HepG2 (cell line): ENCODE data around the gene MBNL3. TPM values are rescaled to one million over a fixed set of nuclear protein-coding genes. Genes with fewer than 3 reads are reported as not detected.
A peak's percentile ranks its signal among the peaks of the same experiment; 100 is the strongest.

ENCODE experiments used
- MYC ChIP-seq: sonication (generic); formaldehyde crosslinking; IDR thresholded peaks from 2 replicates; pipeline ENCODE4 v1.9.0; 2021; ENCODE audit warnings: missing genetic modification reagents, borderline replicate concordance
- NFE2L1 ChIP-seq: sonication (generic); formaldehyde crosslinking; IDR thresholded peaks from 2 replicates; pipeline ENCODE4 v1.4.0; 2020; ENCODE audit warnings: missing genetic modification reagents, mild to moderate bottlenecking, borderline replicate concordance
- NR2F6 ChIP-seq, 2 experiments: IDR thresholded peaks; 2 replicates each; pipeline ENCODE4 v1.6.1; 2016; ENCODE audit warnings: antibody characterized with exemption in 1 of 2, mild to moderate bottlenecking in 1 of 2
- POLR2G ChIP-seq: fragments of 200-400 bp; formaldehyde crosslinking; IDR thresholded peaks from 2 replicates; pipeline ENCODE4 v1.6.1; 2018; ENCODE audit warnings: mild to moderate bottlenecking, low read depth, low read length, moderate library complexity
- RARA ChIP-seq: IDR thresholded peaks from 2 replicates; pipeline ENCODE4 v1.6.1; 2016; ENCODE audit warnings: missing genetic modification reagents, missing compliant biosample characterization
- SOX6 ChIP-seq, 2 experiments: fragments of 450-650 bp in 1 of 2; sonication (generic) in 1 of 2; formaldehyde crosslinking in 1 of 2; IDR thresholded peaks; 2 replicates each; pipeline versions ENCODE4 v1.4.0 to v1.6.1; 2017 to 2020; ENCODE audit warnings: antibody characterized with exemption in 1 of 2, mild to moderate bottlenecking in 1 of 2, missing genetic modification reagents in 1 of 2
- TBL1XR1 ChIP-seq: fragments of 150-350 bp; IDR thresholded peaks from 2 replicates; pipeline ENCODE4 v1.6.1; 2014; ENCODE audit warnings: borderline replicate concordance, low read length; ENCODE audit not compliant: partially characterized antibody
- TCF7 ChIP-seq: sonication (generic); IDR thresholded peaks from 2 replicates; pipeline ENCODE4 v1.6.1; 2016; ENCODE audit warnings: antibody characterized with exemption, low read depth
- ZNF335 ChIP-seq: sonication (generic); formaldehyde crosslinking; IDR thresholded peaks from 2 replicates; pipeline ENCODE4 v1.4.0; 2020; ENCODE audit warnings: missing genetic modification reagents
- ZNF773 ChIP-seq: sonication (generic); formaldehyde crosslinking; IDR thresholded peaks from 2 replicates; pipeline ENCODE4 v1.4.0; 2020; ENCODE audit warnings: missing genetic modification reagents, borderline replicate concordance
- ZSCAN21 ChIP-seq: sonication (generic); formaldehyde crosslinking; IDR thresholded peaks from 2 replicates; pipeline ENCODE4 v1.8.0; 2022; ENCODE audit warnings: mild to moderate bottlenecking, missing genetic modification reagents, moderate library complexity, borderline replicate concordance
- polyA plus RNA-seq, 8 experiments: library from polyadenylated mRNA; depleted of rRNA in 3 of 8; stranded (reverse) in 7 of 8; unstranded in 1 of 8; fragments of >200 nt; fragmentation: Illumina TruSeq in 4 of 8; extraction: Trizol in 4 of 8; gene quantifications; 2 replicates each; pipeline versions ENCODE4 v1.2.1 to v1.2.3, GENCODE V29; 2011 to 2016; ENCODE audit warnings: low read depth in 4 of 8, missing spikeins in 1 of 8, mixed read lengths in 1 of 8; ENCODE audit not compliant: insufficient read depth in 1 of 8
- total RNA-seq, 5 experiments: library from RNA; depleted of rRNA; stranded (reverse); fragments of >200 nt; fragmentation: Illumina TruSeq; extraction: Trizol; gene quantifications; 2 replicates each; pipeline ENCODE4 v1.2.3, GENCODE V29; 2016; ENCODE audit warnings: low read depth in 1 of 5
- TF ChIP-seq, protein P1 (sequence below): sonication (generic); formaldehyde crosslinking; IDR thresholded peaks from 2 replicates; pipeline ENCODE4 v1.5.0; 2020; ENCODE audit warnings: missing genetic modification reagents
- TF ChIP-seq, protein P2 (sequence below): sonication (generic); formaldehyde crosslinking; IDR thresholded peaks from 2 replicates; pipeline ENCODE4 v1.4.0; 2020; ENCODE audit warnings: missing genetic modification reagents
- TF ChIP-seq, protein P3 (sequence below): IDR thresholded peaks from 2 replicates; pipeline ENCODE4 v1.6.1; 2018; ENCODE audit warnings: missing genetic modification reagents, mild to moderate bottlenecking, missing compliant biosample characterization
- TF ChIP-seq, protein P4 (sequence below): fragments of 450-650 bp; IDR thresholded peaks from 2 replicates; pipeline ENCODE4 v1.6.1; 2017; ENCODE audit warnings: mild to moderate bottlenecking
- TF ChIP-seq, protein P5 (sequence below): IDR thresholded peaks from 2 replicates; pipeline ENCODE4 v1.6.1; 2016; ENCODE audit warnings: missing compliant biosample characterization, missing genetic modification reagents, borderline replicate concordance

MBNL3 gene
- total and polyA plus RNA-seq, 2 of the 13 experiments (the other 11 are each of a cell fraction or from before 2014, with no cell fraction given): 155 to 257 TPM

DNA sequence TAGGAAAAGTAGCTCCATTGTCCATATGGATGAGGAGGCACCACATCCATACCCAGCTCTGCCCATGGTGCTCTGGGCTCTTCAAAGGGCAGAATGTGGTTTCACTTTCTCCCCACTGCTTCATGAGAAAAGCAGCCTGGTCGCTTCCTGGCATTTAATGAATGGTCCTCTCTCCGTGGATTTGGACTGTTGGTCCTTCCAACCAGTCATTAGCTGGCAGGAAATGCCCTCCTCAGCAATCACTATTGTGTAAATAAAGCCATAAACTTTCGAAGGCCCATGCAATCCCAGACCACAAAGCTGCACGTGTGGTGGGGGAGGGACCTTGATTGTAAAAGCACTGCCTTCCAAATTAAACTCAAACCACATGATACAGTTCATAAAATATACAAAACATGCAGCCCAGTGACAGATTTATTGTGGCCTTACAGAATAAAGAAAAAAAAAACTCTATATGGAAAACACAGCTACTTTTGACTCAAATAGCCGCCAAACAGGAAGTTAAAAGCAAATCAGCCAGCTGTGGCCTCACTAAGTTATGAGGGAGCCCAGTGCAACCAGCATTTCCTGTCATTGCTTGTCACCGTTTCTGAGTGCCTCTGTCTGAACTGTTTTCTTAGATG is 8.1 kb downstream of the MBNL3 start (continued):
- peak; percentile 26; the same call in 1 of the 2 replicates for TF ChIP-seq MYC (CRISPR knock-in tag)
- TF ChIP-seq, protein P1, sequence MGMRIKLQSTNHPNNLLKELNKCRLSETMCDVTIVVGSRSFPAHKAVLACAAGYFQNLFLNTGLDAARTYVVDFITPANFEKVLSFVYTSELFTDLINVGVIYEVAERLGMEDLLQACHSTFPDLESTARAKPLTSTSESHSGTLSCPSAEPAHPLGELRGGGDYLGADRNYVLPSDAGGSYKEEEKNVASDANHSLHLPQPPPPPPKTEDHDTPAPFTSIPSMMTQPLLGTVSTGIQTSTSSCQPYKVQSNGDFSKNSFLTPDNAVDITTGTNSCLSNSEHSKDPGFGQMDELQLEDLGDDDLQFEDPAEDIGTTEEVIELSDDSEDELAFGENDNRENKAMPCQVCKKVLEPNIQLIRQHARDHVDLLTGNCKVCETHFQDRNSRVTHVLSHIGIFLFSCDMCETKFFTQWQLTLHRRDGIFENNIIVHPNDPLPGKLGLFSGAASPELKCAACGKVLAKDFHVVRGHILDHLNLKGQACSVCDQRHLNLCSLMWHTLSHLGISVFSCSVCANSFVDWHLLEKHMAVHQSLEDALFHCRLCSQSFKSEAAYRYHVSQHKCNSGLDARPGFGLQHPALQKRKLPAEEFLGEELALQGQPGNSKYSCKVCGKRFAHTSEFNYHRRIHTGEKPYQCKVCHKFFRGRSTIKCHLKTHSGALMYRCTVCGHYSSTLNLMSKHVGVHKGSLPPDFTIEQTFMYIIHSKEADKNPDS (CRISPR knock-in tag): no peak
- TF ChIP-seq, protein P2, sequence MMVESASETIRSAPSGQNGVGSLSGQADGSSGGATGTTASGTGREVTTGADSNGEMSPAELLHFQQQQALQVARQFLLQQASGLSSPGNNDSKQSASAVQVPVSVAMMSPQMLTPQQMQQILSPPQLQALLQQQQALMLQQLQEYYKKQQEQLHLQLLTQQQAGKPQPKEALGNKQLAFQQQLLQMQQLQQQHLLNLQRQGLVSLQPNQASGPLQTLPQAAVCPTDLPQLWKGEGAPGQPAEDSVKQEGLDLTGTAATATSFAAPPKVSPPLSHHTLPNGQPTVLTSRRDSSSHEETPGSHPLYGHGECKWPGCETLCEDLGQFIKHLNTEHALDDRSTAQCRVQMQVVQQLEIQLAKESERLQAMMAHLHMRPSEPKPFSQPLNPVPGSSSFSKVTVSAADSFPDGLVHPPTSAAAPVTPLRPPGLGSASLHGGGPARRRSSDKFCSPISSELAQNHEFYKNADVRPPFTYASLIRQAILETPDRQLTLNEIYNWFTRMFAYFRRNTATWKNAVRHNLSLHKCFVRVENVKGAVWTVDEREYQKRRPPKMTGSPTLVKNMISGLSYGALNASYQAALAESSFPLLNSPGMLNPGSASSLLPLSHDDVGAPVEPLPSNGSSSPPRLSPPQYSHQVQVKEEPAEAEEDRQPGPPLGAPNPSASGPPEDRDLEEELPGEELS (CRISPR knock-in tag): peak; percentile 74
- TF ChIP-seq, protein P3, sequence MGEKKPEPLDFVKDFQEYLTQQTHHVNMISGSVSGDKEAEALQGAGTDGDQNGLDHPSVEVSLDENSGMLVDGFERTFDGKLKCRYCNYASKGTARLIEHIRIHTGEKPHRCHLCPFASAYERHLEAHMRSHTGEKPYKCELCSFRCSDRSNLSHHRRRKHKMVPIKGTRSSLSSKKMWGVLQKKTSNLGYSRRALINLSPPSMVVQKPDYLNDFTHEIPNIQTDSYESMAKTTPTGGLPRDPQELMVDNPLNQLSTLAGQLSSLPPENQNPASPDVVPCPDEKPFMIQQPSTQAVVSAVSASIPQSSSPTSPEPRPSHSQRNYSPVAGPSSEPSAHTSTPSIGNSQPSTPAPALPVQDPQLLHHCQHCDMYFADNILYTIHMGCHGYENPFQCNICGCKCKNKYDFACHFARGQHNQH: 0 out of 2 replicates have a peak, but pooled peaks have one; percentile 21
- TF ChIP-seq TCF7: 0 out of 2 replicates have a peak, but pooled peaks have one; percentile 16
- TF ChIP-seq TBL1XR1: peak; percentile 39
- TF ChIP-seq NFE2L1 (CRISPR knock-in tag): no peak
- TF ChIP-seq, protein P4, sequence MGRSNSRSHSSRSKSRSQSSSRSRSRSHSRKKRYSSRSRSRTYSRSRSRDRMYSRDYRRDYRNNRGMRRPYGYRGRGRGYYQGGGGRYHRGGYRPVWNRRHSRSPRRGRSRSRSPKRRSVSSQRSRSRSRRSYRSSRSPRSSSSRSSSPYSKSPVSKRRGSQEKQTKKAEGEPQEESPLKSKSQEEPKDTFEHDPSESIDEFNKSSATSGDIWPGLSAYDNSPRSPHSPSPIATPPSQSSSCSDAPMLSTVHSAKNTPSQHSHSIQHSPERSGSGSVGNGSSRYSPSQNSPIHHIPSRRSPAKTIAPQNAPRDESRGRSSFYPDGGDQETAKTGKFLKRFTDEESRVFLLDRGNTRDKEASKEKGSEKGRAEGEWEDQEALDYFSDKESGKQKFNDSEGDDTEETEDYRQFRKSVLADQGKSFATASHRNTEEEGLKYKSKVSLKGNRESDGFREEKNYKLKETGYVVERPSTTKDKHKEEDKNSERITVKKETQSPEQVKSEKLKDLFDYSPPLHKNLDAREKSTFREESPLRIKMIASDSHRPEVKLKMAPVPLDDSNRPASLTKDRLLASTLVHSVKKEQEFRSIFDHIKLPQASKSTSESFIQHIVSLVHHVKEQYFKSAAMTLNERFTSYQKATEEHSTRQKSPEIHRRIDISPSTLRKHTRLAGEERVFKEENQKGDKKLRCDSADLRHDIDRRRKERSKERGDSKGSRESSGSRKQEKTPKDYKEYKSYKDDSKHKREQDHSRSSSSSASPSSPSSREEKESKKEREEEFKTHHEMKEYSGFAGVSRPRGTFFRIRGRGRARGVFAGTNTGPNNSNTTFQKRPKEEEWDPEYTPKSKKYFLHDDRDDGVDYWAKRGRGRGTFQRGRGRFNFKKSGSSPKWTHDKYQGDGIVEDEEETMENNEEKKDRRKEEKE: no peak
- peak; percentile 30; the same call in 1 of the 2 replicates for TF ChIP-seq NR2F6 (IDR thresholded peaks at IDR 0.05)
- 0 out of 2 replicates have a peak, but pooled peaks have one; percentile 23 for TF ChIP-seq NR2F6 (CRISPR knock-in tag; IDR thresholded peaks at IDR 0.05)
- TF ChIP-seq RARA: peak; percentile 58
- no peak for TF ChIP-seq ZSCAN21 (CRISPR knock-in tag)
- TF ChIP-seq, protein P5, sequence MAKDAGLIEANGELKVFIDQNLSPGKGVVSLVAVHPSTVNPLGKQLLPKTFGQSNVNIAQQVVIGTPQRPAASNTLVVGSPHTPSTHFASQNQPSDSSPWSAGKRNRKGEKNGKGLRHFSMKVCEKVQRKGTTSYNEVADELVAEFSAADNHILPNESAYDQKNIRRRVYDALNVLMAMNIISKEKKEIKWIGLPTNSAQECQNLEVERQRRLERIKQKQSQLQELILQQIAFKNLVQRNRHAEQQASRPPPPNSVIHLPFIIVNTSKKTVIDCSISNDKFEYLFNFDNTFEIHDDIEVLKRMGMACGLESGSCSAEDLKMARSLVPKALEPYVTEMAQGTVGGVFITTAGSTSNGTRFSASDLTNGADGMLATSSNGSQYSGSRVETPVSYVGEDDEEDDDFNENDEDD (CRISPR knock-in tag): peak; percentile 45; the same call in 1 of the 2 replicates
- TF ChIP-seq ZNF773: no peak
- TF ChIP-seq ZNF335 (CRISPR knock-in tag): no peak
- no peak for TF ChIP-seq SOX6 (IDR thresholded peaks at IDR 0.05)
- peak; percentile 79 for TF ChIP-seq SOX6 (CRISPR knock-in tag; IDR thresholded peaks at IDR 0.05)
- peak; percentile 66 for TF ChIP-seq POLR2G
